ENCODE data around the gene UBE2E1. TPM values are rescaled to one million over a fixed set of nuclear protein-coding genes. Genes with fewer than 3 reads are reported as not detected.
A peak's percentile ranks its signal among the peaks of the same experiment; 100 is the strongest.
"Not testable (repeated sequence)": the region's sequence is repeated elsewhere in the genome, so short reads cannot be mapped to it uniquely, and the experiment has no call there.

Gene UBE2E1
- total RNA-seq, 1 donor from 2014 or later, result 98.8 TPM

GRCh38 chr3:23845326-23846216 lies 39.8 kb downstream of the UBE2E1 start:
- DNase-seq (ENCODE audit: low read depth in 2 of 2), result no peak

- DNase-seq (ENCODE audit: low read depth in 2 of 2), result not testable (repeated sequence)
Measured at GRCh38 chr3:23849462-23849861, 43.7 kb downstream of the UBE2E1 start.

GRCh38 chr3:23856286-23856685 lies 50.5 kb downstream of the UBE2E1 start:
- DNase-seq (ENCODE audit: low read depth in 2 of 2), result peak in 1 of 2 donors; percentile 28

- peak in 1 of 2 donors; percentile 64 for DNase-seq (ENCODE audit: low read depth in 2 of 2)
Measured at GRCh38 chr3:23859012-23859743, 53.4 kb downstream of the UBE2E1 start.

- no peak for DNase-seq (ENCODE audit: low read depth in 2 of 2)
Measured at GRCh38 chr3:23859839-23860382, 54.2 kb downstream of the UBE2E1 start.

- DNase-seq (ENCODE audit: low read depth in 2 of 2), result no peak
Measured at GRCh38 chr3:23861689-23862088, 55.9 kb downstream of the UBE2E1 start.

- DNase-seq (ENCODE audit: low read depth in 2 of 2), result peak; percentile 75 to 86
Measured at GRCh38 chr3:23863060-23863459, 57.3 kb downstream of the UBE2E1 start.

- peak in 1 of 2 donors; percentile 17 for DNase-seq (ENCODE audit: low read depth in 2 of 2)
Measured at GRCh38 chr3:23864931-23865330, 59.2 kb downstream of the UBE2E1 start.

GRCh38 chr3:23865595-23866396 lies 60.0 kb downstream of the UBE2E1 start:
- DNase-seq (ENCODE audit: low read depth in 2 of 2), result peak; percentile 25 to 83

- DNase-seq (ENCODE audit: low read depth in 2 of 2), result no peak
Measured at GRCh38 chr3:23867400-23867799, 61.6 kb downstream of the UBE2E1 start.

GRCh38 chr3:23867838-23868237 lies 62.1 kb downstream of the UBE2E1 start:
- peak in 1 of 2 donors; percentile 26 for DNase-seq (ENCODE audit: low read depth in 2 of 2)

GRCh38 chr3:23869977-23870662 lies 64.4 kb downstream of the UBE2E1 start:
- DNase-seq (ENCODE audit: low read depth in 2 of 2), result no peak

- not testable (repeated sequence) for DNase-seq (ENCODE audit: low read depth in 2 of 2)
Measured at GRCh38 chr3:23870663-23871043, 64.9 kb downstream of the UBE2E1 start.

GRCh38 chr3:23871361-23871760 lies 65.6 kb downstream of the UBE2E1 start:
- DNase-seq (ENCODE audit: low read depth in 2 of 2), result not testable (repeated sequence)

- no peak for DNase-seq (ENCODE audit: low read depth in 2 of 2)
Measured at GRCh38 chr3:23872330-23872729, 66.6 kb downstream of the UBE2E1 start.

- no peak for DNase-seq (ENCODE audit: low read depth in 2 of 2)
Measured at GRCh38 chr3:23873941-23874340, 68.2 kb downstream of the UBE2E1 start.

GRCh38 chr3:23874359-23875112 lies 68.8 kb downstream of the UBE2E1 start:
- DNase-seq (ENCODE audit: low read depth in 2 of 2), result no peak

- DNase-seq (ENCODE audit: low read depth in 2 of 2), result peak in 1 of 2 donors; percentile 22
Measured at GRCh38 chr3:23875113-23875725, 69.5 kb downstream of the UBE2E1 start.

- DNase-seq (ENCODE audit: low read depth in 2 of 2), result no peak
Measured at GRCh38 chr3:23876923-23877322, 71.2 kb downstream of the UBE2E1 start.
